Neural cell (in vitro differentiated cells): ENCODE results near the gene MIEF1. TPM values are rescaled to one million over a fixed set of nuclear protein-coding genes. Genes with fewer than 3 reads are reported as not detected.
"Not testable (repeated sequence)": the region's sequence is repeated elsewhere in the genome, so short reads cannot be mapped to it uniquely, and the experiment has no call there.

Experiments
- H2AFZ ChIP-seq: fragments of 200-600, 300-800 bp; sonication (generic), shearing (Covaris generic); 2 replicates; pipeline ENCODE4 v1.6.0; 2014; ENCODE audit warnings: low read depth, mild to moderate bottlenecking, antibody characterized with exemption, low read length, moderate library complexity
- H3F3A ChIP-seq: fragments of 200-600 bp; shearing (Covaris generic); 2 replicates; pipeline ENCODE4 v1.6.1; 2016; ENCODE audit warnings: mild to moderate bottlenecking, moderate library complexity, mixed read lengths, antibody characterized with exemption, low read length; ENCODE audit not compliant: insufficient read depth, poor library complexity, severe bottlenecking
- H3K27ac ChIP-seq: fragments of 200-600, 300-800 bp; sonication (generic), shearing (Covaris generic); 2 replicates; pipeline ENCODE4 v1.5.1; 2014; ENCODE audit warnings: mild to moderate bottlenecking, low read length, moderate library complexity
- H3K27me3 ChIP-seq: fragments of 300-800, 200-600 bp; sonication (generic), shearing (Covaris generic); 2 replicates; pipeline ENCODE4 v1.6.0; 2014; ENCODE audit warnings: mild to moderate bottlenecking, low read depth, low read length, moderate library complexity; ENCODE audit not compliant: insufficient read depth
- H3K36me3 ChIP-seq: fragments of 300-800, 200-600 bp; sonication (generic), shearing (Covaris generic); 2 replicates; pipeline ENCODE4 v1.5.1; 2014; ENCODE audit warnings: mild to moderate bottlenecking, antibody characterized with exemption, low read length, moderate library complexity; ENCODE audit not compliant: insufficient read depth
- H3K4me2 ChIP-seq: fragments of 300-800, 200-600 bp; sonication (generic), shearing (Covaris generic); 2 replicates; pipeline ENCODE4 v1.6.0; 2014; ENCODE audit warnings: mild to moderate bottlenecking, low read length
- H3K4me3 ChIP-seq: fragments of 300-800, 200-600 bp; sonication (generic), shearing (Covaris generic); 2 replicates; pipeline ENCODE4 v1.5.1; 2014; ENCODE audit warnings: mild to moderate bottlenecking, low read length, moderate library complexity
- H3K79me2 ChIP-seq: fragments of 200-600 bp; shearing (Covaris generic); replicated peaks from 2 replicates; pipeline ENCODE4 v1.6.0; 2014; ENCODE audit warnings: mild to moderate bottlenecking, low read length, moderate library complexity; ENCODE audit not compliant: insufficient read depth
- H3K9ac ChIP-seq: fragments of 300-800, 200-600 bp; sonication (generic), shearing (Covaris generic); 2 replicates; pipeline ENCODE4 v1.6.1; 2016; ENCODE audit warnings: mild to moderate bottlenecking, low read length, mixed read lengths
- H3K9me2 ChIP-seq: fragments of 200-600 bp; shearing (Covaris generic); 2 replicates; pipeline ENCODE4 v1.6.1; 2016; ENCODE audit warnings: mild to moderate bottlenecking, low read length, mixed read lengths; ENCODE audit not compliant: insufficient read depth
- H3K9me3 ChIP-seq: fragments of 200-600, 300-800 bp; sonication (generic), shearing (Covaris generic); 2 replicates; pipeline ENCODE4 v1.6.1; 2016; ENCODE audit warnings: mild to moderate bottlenecking, mixed run types, low read length, moderate library complexity, mixed read lengths
- H4K20me1 ChIP-seq: fragments of 200-600 bp; shearing (Covaris generic); 2 replicates; pipeline ENCODE4 v1.6.1; 2016; ENCODE audit warnings: mild to moderate bottlenecking, mixed run types; ENCODE audit not compliant: insufficient read depth
- EP300 ChIP-seq: fragments of 450-650 bp; conservative IDR thresholded peaks from 2 replicates; pipeline ENCODE4 v1.6.1; 2014; ENCODE audit warnings: antibody characterized with exemption, mild to moderate bottlenecking, moderate library complexity; ENCODE audit not compliant: poor library complexity, severe bottlenecking
- EZH2 ChIP-seq: fragments of 200-600, 300-800 bp; shearing (Covaris generic), sonication (generic); IDR thresholded peaks from 2 replicates; pipeline ENCODE4 v1.6.1; 2014; ENCODE audit warnings: antibody characterized with exemption, low read length, borderline replicate concordance, mild to moderate bottlenecking; ENCODE audit not compliant: insufficient read depth, poor library complexity, severe bottlenecking
- MXI1 ChIP-seq: fragments of 450-650 bp; conservative IDR thresholded peaks from 2 replicates; pipeline ENCODE4 v1.6.1; 2014; ENCODE audit warnings: antibody characterized with exemption, mild to moderate bottlenecking; ENCODE audit not compliant: poor library complexity, severe bottlenecking
- POLR2AphosphoS5 ChIP-seq: IDR thresholded peaks from 2 replicates; pipeline ENCODE4 v1.6.1; 2012
- RAD21 ChIP-seq: fragments of 450-650 bp; conservative IDR thresholded peaks from 2 replicates; pipeline ENCODE4 v1.6.1; 2014; ENCODE audit warnings: antibody characterized with exemption, mild to moderate bottlenecking, moderate library complexity
- SMC3 ChIP-seq: fragments of 450-650 bp; conservative IDR thresholded peaks from 2 replicates; pipeline ENCODE4 v1.6.1; 2014; ENCODE audit warnings: antibody characterized with exemption, mild to moderate bottlenecking, moderate library complexity; ENCODE audit not compliant: poor library complexity
- TAF1 ChIP-seq: IDR thresholded peaks from 2 replicates; pipeline ENCODE4 v1.6.1; 2012; ENCODE audit warnings: low read depth
- polyA plus RNA-seq: library from polyadenylated mRNA; depleted of rRNA; stranded (reverse); fragments of >200 nt; gene quantifications from 2 replicates; pipeline ENCODE4 v1.2.3, GENCODE V29; 2014
- TF ChIP-seq, protein P1 (sequence below): IDR thresholded peaks from 2 replicates; pipeline ENCODE4 v1.6.1; 2012; ENCODE audit warnings: borderline replicate concordance
- TF ChIP-seq, protein P2 (sequence below): fragments of 450-650 bp; IDR thresholded peaks from 2 replicates; pipeline ENCODE4 v1.5.1; 2014; ENCODE audit warnings: antibody characterized with exemption, mild to moderate bottlenecking, moderate library complexity; ENCODE audit not compliant: poor library complexity, severe bottlenecking

The MIEF1 gene
- polyA plus RNA-seq, 1 donor from 2014 or later = 19.8 TPM

DNA sequence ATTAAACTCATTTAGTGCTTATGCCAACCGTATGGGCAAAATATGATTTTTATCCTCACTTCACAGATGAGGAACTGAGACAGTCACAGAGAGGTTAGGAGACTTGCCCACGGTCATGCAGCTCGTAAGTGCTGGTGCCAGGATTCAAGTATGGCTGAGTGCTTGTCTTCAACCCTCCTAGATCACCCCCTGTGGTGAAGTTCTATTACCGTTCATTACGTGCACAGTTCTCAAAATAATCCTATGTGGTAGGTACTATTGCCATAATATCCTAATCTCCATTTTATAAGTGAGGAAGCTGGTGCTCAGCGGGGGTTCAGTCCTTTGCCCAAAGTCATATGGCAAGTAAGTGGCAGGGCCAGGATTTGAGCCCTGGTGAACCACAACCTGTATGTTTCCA lies 1.5 kb downstream of the MIEF1 start:
- H2AFZ ChIP-seq = no peak overlapping the region
- H3K9me2 ChIP-seq = no peaks in the 10 kb centered on the region
- peaks cover 15% of the 10 kb centered on the region for H3K36me3 ChIP-seq
- H3K27ac ChIP-seq = no peak overlapping the region
- H3K9ac ChIP-seq = peak overlapping the region; percentile 83
- TF ChIP-seq EZH2 = no peak
- TF ChIP-seq, protein P1, sequence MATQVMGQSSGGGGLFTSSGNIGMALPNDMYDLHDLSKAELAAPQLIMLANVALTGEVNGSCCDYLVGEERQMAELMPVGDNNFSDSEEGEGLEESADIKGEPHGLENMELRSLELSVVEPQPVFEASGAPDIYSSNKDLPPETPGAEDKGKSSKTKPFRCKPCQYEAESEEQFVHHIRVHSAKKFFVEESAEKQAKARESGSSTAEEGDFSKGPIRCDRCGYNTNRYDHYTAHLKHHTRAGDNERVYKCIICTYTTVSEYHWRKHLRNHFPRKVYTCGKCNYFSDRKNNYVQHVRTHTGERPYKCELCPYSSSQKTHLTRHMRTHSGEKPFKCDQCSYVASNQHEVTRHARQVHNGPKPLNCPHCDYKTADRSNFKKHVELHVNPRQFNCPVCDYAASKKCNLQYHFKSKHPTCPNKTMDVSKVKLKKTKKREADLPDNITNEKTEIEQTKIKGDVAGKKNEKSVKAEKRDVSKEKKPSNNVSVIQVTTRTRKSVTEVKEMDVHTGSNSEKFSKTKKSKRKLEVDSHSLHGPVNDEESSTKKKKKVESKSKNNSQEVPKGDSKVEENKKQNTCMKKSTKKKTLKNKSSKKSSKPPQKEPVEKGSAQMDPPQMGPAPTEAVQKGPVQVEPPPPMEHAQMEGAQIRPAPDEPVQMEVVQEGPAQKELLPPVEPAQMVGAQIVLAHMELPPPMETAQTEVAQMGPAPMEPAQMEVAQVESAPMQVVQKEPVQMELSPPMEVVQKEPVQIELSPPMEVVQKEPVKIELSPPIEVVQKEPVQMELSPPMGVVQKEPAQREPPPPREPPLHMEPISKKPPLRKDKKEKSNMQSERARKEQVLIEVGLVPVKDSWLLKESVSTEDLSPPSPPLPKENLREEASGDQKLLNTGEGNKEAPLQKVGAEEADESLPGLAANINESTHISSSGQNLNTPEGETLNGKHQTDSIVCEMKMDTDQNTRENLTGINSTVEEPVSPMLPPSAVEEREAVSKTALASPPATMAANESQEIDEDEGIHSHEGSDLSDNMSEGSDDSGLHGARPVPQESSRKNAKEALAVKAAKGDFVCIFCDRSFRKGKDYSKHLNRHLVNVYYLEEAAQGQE = no peak
- TF ChIP-seq TAF1 = no peak
- no peak for TF ChIP-seq POLR2AphosphoS5
- TF ChIP-seq MXI1 = no peak
- TF ChIP-seq EP300 = no peak
- TF ChIP-seq, protein P2, sequence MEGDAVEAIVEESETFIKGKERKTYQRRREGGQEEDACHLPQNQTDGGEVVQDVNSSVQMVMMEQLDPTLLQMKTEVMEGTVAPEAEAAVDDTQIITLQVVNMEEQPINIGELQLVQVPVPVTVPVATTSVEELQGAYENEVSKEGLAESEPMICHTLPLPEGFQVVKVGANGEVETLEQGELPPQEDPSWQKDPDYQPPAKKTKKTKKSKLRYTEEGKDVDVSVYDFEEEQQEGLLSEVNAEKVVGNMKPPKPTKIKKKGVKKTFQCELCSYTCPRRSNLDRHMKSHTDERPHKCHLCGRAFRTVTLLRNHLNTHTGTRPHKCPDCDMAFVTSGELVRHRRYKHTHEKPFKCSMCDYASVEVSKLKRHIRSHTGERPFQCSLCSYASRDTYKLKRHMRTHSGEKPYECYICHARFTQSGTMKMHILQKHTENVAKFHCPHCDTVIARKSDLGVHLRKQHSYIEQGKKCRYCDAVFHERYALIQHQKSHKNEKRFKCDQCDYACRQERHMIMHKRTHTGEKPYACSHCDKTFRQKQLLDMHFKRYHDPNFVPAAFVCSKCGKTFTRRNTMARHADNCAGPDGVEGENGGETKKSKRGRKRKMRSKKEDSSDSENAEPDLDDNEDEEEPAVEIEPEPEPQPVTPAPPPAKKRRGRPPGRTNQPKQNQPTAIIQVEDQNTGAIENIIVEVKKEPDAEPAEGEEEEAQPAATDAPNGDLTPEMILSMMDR = no peak
- TF ChIP-seq SMC3 = no peak
- no peak for TF ChIP-seq RAD21
- peak overlapping the region; percentile 97 for H3K4me3 ChIP-seq
- H3K4me2 ChIP-seq = peak overlapping the region; percentile 98
- H3F3A ChIP-seq = no peaks in the 10 kb centered on the region
- H3K79me2 ChIP-seq = peaks cover 18% of the 10 kb centered on the region
- no peaks in the 10 kb centered on the region for H3K27me3 ChIP-seq
- H4K20me1 ChIP-seq = no peaks in the 10 kb centered on the region
- no peaks in the 10 kb centered on the region for H3K9me3 ChIP-seq

DNA sequence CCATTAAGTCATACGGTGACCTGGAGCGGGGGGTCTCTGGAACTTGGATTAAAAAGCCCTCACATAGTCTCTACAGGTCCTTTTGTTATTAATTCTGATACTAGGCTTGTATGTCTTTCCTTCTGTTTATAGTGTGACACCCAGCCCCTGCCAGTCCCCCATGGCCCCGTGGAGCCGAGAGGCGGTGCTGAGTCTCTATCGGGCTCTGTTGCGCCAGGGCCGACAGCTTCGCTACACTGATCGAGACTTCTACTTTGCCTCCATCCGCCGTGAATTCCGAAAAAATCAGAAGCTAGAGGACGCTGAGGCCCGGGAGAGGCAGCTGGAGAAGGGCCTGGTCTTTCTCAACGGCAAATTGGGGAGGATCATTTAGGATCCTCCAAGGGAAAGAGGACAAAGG lies 2.0 kb downstream of the MIEF1 start:
- Histone ChIP-seq H3K9ac (no peak overlapping the region), H3K4me3 (peak overlapping the region; percentile 97), H3K36me3 (peaks cover 15% of the 10 kb centered on the region), H3K27me3 (no peaks in the 10 kb centered on the region), H4K20me1 (no peaks in the 10 kb centered on the region), H3K9me2 (no peaks in the 10 kb centered on the region), H3K9me3 (no peaks in the 10 kb centered on the region), H3F3A (no peaks in the 10 kb centered on the region), H3K79me2 (peaks cover 18% of the 10 kb centered on the region), H2AFZ (no peak overlapping the region), H3K27ac (no peak overlapping the region), H3K4me2 (no peak overlapping the region)
- no peak for TF ChIP-seq RAD21
- no peak for TF ChIP-seq TAF1
- no peak for TF ChIP-seq EP300
- TF ChIP-seq EZH2 = no peak
- TF ChIP-seq, protein P1 = no peak

DNA sequence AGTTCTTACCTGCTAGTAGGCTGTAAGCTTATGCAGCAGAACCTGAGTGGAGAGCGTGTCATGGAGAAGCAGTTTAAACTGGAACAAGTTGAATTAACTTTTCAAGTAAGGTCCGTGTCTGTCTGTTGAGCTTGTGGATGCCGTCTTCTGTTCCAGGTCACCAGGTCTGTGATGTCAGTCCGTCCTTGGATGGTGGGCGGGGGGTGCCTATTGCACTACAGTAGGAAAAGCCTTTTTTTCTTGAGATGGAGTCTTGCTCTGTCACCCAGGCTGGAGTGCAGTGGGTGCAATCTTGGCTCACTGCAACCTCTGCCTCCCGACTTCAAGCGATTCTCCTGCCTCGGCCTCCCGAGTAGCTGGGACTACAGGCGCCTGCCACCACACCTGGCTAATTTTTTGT lies 4.9 kb downstream of the MIEF1 start:
- not testable (repeated sequence) for H3K27me3 ChIP-seq, H2AFZ ChIP-seq, H3K9ac ChIP-seq, H3K9me3 ChIP-seq, H3K4me3 ChIP-seq, H3K27ac ChIP-seq, H3K4me2 ChIP-seq, H3K9me2 ChIP-seq, H4K20me1 ChIP-seq, H3F3A ChIP-seq
- Histone ChIP-seq H3K36me3 (peaks cover 15% of the 10 kb centered on the region), H3K79me2 (peaks cover 20% of the 10 kb centered on the region)
